GM18907 (cell line): ENCODE data around the gene PAPOLA.

ENCODE experiments used
- ATAC-seq: cut with Tn5 transposase; IDR thresholded peaks from one replicate; pipeline ENCODE4 v1.9.1; 2021; ENCODE audit warnings: mild to moderate bottlenecking, moderate library complexity; ENCODE audit not compliant: unreplicated experiment

The PAPOLA gene

DNA sequence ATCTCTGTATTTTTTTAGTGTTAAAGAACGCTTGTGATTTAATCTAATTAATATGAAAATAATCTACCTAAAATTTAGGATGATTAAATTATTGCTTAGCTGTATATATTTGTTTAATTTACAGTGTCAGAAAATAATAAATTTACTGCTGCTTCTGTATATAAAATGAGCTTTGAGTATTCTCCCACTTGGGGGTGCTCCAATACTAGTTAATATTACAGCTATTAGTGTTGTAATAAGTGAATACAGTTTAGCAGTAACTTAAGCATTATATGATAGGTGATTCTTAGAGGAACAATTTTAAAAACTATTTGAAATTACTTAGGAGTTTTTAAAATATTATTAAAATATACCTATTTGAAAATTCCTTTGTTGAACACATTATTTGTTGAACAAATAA lies 62.2 kb downstream of the PAPOLA start:
- ATAC-seq = no peak

- no peak for ATAC-seq
Measured at GRCh38 chr14:96565811-96566210, 63.6 kb downstream of the PAPOLA start.

- ATAC-seq = peak; percentile 78
Measured at GRCh38 chr14:96567289-96567899, 65.2 kb downstream of the PAPOLA start.

DNA sequence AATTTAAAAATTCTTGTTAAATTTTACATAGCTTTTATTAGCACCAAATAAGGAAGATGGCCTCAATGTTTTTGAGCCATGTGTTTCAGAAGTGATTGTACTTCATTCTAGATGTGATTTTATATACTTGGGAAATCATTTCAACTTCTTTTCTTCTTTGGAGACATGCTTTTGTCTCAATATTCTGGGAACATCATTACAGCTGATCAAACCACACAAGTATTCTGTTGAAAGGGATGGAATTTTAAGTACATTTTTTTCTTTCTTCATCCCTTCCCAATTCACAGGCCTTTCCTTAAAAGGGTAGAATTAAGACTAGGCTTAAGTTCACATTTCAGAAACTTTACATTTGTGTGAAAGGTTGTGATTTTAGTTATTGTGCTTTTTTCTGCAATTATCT lies 66.4 kb downstream of the PAPOLA start:
- no peak for ATAC-seq

- ATAC-seq = no peak
Measured at GRCh38 chr14:96571311-96571710, 69.1 kb downstream of the PAPOLA start.

GRCh38 chr14:96573473-96574100 lies 71.4 kb downstream of the PAPOLA start:
- ATAC-seq = no peak

DNA sequence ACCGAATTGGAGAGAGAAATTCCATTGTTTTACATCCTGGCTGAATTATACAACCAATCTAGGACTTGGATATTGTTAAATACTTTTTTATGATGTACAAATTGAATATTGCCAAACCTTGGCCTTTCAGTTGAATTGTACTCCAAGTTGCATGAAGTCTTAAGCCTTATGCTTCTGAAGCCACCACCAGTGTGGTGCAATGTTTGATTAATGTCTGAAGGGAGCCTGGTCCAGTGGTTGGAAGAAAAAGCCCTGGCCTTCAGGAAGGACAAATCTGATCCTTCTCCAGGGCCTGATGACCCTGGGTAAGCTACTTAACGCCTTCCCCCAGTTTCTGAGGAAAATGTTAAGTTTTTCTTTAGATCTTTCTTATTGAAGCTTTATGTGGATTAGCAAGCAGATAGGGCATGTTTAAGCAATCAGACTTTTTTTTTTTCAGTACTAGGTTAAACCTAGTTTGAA lies 72.0 kb downstream of the PAPOLA start:
- no peak for ATAC-seq

DNA sequence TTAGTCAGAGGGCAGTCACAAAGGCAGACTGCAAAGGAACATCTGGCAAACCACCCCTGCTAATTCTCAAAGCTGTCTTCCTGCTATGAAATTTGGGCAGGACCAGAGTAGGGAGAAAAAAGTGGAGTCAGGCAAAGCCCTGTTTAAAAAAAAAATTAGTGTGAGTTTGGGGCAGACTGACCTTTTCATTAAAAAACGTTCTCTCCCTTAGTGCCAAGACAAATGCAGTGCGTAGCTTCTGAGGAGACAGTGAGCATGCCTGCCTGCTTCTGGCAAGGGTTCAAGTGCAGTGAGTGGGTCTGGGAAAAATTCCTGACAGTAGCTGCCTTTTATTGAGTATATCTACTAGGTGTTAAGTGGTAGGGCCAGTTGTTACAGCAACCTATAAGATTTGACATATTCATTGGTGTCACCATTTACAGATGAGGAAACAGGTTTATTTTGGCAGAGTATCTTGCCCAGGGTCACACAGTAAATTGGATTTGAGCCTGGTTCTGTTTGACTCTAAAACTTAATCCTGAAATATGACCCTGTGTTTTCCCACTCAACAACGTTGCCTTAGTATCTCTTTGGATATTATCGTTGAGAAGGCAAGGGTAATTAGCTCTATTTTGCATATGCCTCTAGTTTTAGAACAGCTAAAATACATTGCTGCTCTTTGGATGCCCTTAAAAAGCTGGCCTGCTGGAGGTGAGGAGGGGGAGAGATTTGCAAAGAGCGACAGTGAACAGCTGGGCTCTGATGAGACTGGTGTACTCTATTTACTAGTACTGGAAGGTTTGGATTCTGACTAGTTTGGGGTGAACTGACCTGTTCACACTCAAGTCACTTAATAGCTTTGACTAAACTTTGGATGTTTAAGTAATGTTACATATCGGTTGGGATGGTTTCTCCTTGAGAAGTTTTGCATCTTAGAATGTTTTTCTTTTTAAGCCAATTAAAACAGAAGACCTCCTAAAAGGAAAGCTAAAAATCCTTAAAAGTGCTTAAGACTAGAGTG lies 72.8 kb downstream of the PAPOLA start:
- ATAC-seq = no peak

DNA sequence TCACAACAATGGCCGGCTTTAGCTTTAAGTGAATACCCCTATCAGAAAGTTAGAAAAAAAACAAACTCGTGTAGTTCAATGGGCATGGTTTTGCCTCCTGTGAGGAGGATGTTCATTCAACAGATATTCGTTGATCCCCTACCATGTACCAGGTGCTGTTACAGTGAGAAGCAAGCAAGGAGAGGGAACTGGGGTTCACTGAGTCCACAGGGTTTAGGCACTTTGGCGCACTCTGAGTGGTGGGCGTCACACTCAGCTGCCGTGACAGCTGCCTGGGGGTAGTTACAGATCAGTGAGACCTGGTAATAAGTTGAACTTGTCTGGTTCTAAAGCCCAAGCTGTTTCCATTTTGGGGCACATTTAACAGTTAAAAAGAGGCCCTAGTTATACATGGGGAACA lies 74.2 kb downstream of the PAPOLA start:
- ATAC-seq = no peak

GRCh38 chr14:96576937-96577336 lies 74.8 kb downstream of the PAPOLA start:
- ATAC-seq = no peak

DNA sequence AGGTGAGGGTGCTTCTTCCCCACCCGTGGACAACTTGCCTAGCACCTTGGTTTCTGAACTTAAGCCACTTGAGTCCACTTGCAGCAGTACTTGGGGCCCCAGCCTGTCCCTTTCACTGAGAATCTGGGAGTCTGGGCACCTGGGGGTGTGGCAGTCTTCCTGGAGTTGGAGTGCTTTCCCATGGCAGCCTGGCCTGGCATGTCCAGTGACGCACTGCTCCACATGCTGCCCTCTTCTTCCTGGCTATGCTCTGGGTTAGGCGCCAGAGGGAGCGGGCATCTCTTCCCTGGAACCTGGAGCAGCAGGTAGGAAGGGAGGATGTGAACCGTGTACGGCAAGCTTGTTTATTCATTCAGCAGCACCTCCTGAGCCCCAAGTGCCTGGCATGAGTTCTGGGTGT lies 76.4 kb downstream of the PAPOLA start:
- no peak for ATAC-seq

- no peak for ATAC-seq
Measured at GRCh38 chr14:96579358-96579757, 77.2 kb downstream of the PAPOLA start.

DNA sequence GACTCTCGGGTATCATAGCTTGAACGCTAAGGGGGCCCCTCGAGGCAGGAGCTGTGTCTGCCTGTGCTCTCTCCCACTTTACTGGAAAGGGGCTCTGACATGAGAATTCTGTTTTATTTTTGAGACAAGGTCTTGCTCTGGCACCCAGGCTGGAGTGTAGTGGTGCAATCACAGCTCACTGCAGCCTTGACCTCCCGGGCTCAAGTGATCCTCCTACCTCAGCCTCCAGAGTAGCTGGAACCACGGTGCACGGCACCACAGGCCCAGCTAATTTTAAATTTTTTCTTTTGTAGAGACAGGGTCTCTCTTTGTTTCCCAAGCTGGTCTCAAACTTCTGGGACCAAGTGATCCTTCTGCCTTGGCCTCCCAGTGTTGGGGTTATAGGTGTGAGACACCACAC lies 77.7 kb downstream of the PAPOLA start:
- ATAC-seq = no peak

- no peak for ATAC-seq
Measured at GRCh38 chr14:96580566-96580965, 78.4 kb downstream of the PAPOLA start.

DNA sequence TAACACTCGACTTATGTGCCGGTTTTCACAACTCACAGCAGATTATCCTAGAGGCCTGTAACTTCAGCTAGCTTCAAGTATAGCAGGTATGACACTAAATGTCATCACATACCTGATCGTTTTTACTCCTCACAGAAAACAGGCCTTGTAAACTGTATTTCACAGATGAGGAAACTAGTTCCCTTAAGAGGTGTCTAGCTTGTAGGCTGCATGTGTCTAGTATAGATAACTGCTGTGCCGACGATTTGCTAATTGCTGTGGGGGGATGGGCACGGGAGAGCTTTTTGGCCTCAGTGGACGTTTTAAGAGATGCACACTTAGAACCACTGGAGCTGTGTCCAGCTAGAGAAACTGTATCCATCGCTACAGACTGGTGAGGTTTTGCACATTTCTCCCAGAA lies 78.8 kb downstream of the PAPOLA start:
- no peak for ATAC-seq

GRCh38 chr14:96581902-96582301 lies 79.7 kb downstream of the PAPOLA start:
- no peak for ATAC-seq

GRCh38 chr14:96582411-96582961 lies 80.3 kb downstream of the PAPOLA start:
- ATAC-seq = no peak

GRCh38 chr14:96582995-96583394 lies 80.8 kb downstream of the PAPOLA start:
- ATAC-seq = no peak

GRCh38 chr14:96583569-96584041 lies 81.4 kb downstream of the PAPOLA start:
- no peak for ATAC-seq

DNA sequence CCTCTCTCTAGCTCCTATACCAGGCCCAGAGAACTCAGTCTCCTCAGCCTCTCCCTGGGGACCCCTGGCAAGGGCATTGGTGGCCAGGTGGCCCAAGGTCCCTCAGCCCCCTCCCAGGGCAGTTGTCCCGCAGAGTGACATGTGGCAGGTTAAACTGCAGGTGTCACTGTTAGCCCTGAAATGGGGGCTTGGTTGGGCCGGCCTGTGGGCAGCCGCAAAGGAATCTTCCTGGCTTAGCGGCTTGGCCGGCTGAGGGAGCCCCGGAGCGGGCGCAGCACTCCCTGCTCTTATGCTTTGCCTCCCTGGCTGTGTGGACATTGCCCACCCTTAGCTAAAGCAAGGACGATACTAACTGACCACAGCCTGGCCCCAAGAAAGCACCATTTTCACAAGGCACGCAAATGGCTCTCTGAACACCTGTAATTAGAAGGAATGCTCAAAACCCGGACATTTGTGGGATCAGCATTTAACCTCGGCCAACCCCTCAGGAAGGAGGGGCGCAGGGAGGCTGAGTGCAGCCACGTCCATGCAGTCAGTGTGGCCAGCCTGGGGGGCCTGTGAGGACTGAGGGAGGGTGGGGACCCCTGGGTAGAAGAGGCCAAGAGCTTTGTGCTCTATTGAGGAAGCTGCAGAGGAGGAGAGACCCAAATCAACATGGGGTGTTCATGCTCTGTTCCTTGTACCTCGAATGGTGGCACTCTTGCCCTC lies 82.2 kb downstream of the PAPOLA start:
- ATAC-seq = peak; percentile 75
